DOHH2 (cell line): ENCODE data around the gene FAM149B1.

Experiments
- H3F3A ChIP-seq: fragments of 200-600 bp; sonication (generic), shearing (Covaris generic); 2 replicates; pipeline ENCODE4 v1.6.0; 2016; ENCODE audit warnings: antibody characterized with exemption, mild to moderate bottlenecking; ENCODE audit not compliant: control insufficient read depth, insufficient read depth
- H3K27ac ChIP-seq: fragments of 200-600 bp; sonication (generic); 2 replicates; pipeline ENCODE4 v1.5.1; 2014; ENCODE audit warnings: low read depth, mild to moderate bottlenecking, low read length, moderate library complexity
- H3K27me3 ChIP-seq: fragments of 200-600 bp; sonication (generic); 2 replicates; pipeline ENCODE4 v1.6.1; 2014; ENCODE audit warnings: mild to moderate bottlenecking, low read length, mixed read lengths; ENCODE audit not compliant: control insufficient read depth
- H3K36me3 ChIP-seq: fragments of 200-600 bp; sonication (generic); 2 replicates; pipeline ENCODE4 v1.6.1; 2014; ENCODE audit warnings: mild to moderate bottlenecking, low read length, moderate library complexity, mixed read lengths; ENCODE audit not compliant: control insufficient read depth
- H3K4me1 ChIP-seq: fragments of 200-600 bp; sonication (generic); 2 replicates; pipeline ENCODE4 v1.6.1; 2014; ENCODE audit warnings: mild to moderate bottlenecking, low read length, mixed read lengths; ENCODE audit not compliant: control insufficient read depth
- H3K4me2 ChIP-seq: fragments of 200-600 bp; sonication (generic); 2 replicates; pipeline ENCODE4 v1.6.0; 2014; ENCODE audit warnings: mild to moderate bottlenecking, low read length, moderate library complexity
- H3K4me3 ChIP-seq: fragments of 200-600 bp; sonication (generic); 2 replicates; pipeline ENCODE4 v1.5.1; 2014; ENCODE audit warnings: mild to moderate bottlenecking, low read length, mixed read lengths
- H3K79me2 ChIP-seq: fragments of 200-600 bp; sonication (generic); 2 replicates; pipeline ENCODE4 v1.6.1; 2014; ENCODE audit warnings: mild to moderate bottlenecking, low read length, mixed read lengths; ENCODE audit not compliant: control insufficient read depth
- H3K9me2 ChIP-seq: fragments of 200-600 bp; sonication (generic); replicated peaks from 2 replicates; pipeline ENCODE4 v1.6.1; 2014; ENCODE audit warnings: mild to moderate bottlenecking, low read length, mixed read lengths; ENCODE audit not compliant: control insufficient read depth
- H3K9me3 ChIP-seq: fragments of 200-600 bp; sonication (generic); 2 replicates; pipeline ENCODE4 v1.6.1; 2014; ENCODE audit warnings: antibody characterized with exemption, low read length, mixed read lengths; ENCODE audit not compliant: control insufficient read depth, insufficient read depth
- H4K20me1 ChIP-seq: fragments of 200-600 bp; sonication (generic); 2 replicates; pipeline ENCODE4 v1.6.0; 2014; ENCODE audit warnings: low read depth, mild to moderate bottlenecking, antibody characterized with exemption, low read length, moderate library complexity; ENCODE audit not compliant: control insufficient read depth, insufficient read depth
- CTCF ChIP-seq: fragments of 200-600 bp; sonication (generic); IDR thresholded peaks from one replicate; pipeline ENCODE4 v1.5.1; 2014; ENCODE audit warnings: antibody characterized with exemption, mild to moderate bottlenecking, low read depth, low read length; ENCODE audit not compliant: poor library complexity, severe bottlenecking
- EZH2phosphoT487 ChIP-seq: fragments of 200-600 bp; sonication (generic); IDR thresholded peaks from 2 replicates; pipeline ENCODE4 v1.6.1; 2017; ENCODE audit warnings: borderline replicate concordance, mild to moderate bottlenecking, antibody characterized with exemption, low read length, moderate library complexity, mixed read lengths

The FAM149B1 gene

DNA sequence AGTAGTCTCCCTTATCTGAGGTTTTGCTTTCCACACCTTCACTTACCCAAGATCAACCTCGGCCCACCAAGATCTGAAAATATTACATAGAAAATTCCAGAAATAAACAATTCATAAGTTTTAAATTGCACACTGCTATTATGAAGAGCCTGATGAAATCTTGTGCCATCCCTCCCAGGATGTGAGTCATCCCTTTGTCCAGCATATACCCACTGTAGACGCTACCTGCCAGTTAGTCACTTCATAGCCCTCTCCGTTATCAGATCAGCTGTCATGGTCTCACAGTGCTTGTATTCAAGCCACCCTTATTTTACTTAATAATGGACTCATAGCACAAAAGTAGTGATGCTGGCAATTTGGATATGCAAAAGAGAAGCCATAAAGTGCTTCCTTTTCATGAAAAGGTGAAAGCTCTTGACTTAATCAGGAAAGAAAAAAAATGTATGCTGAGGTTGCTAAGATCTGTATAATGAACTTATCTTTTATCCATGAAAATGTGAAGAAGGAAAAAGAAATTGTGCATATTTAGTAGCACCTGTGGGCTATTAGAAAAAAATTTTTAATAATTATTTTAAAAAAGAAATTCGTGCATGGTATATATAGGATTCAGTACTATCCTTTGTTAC lies 94.3 kb downstream of the FAM149B1 start:
- Histone ChIP-seq H3F3A (no peaks in the 10 kb centered on the region), H3K36me3 (no peaks in the 10 kb centered on the region), H3K79me2 (no peaks in the 10 kb centered on the region), H3K27ac (no peak overlapping the region), H3K4me3 (no peak overlapping the region), H3K9me2 (no peaks in the 10 kb centered on the region), H3K27me3 (peaks cover 8% of the 10 kb centered on the region), H3K4me2 (no peak overlapping the region), H3K4me1 (no peaks in the 10 kb centered on the region), H4K20me1 (no peaks in the 10 kb centered on the region), H3K9me3 (no peaks in the 10 kb centered on the region; the same call in 1 of the 2 replicates)
- TF ChIP-seq EZH2phosphoT487 (no peak), CTCF (no peak)

DNA sequence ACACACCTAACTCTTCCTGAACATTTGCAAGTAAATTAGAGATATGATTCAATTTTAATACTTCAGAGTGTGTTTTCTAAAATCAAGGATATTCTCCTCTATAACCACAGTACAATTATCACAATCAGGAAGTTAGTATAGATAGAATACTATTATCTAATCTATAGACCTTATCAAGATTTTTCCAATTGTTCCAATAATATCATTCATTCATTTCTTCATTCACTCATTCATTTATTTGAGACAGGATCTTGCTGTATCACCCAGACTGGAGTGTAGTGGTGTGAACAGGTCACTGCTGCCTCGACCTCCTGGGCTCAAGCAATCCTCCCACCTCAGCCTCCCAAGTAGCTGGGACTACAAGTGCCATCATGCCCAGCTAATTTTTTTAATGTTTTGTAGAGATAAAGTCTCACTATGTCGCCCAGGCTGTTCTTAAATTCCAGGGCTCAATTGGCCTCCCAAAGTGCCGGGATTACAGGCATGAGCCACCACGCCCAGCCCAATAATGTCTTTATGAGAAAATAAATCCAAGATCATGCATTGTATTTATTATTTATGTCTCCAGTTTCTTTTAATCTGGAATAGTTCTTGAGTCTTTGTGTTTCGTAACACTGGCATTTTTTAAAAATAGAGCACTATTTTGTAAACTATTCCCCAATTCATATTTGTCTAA lies 95.1 kb downstream of the FAM149B1 start:
- Histone ChIP-seq H3K9me3 (no peaks in the 10 kb centered on the region; the same call in 1 of the 2 replicates), H3K36me3 (no peaks in the 10 kb centered on the region), H3K79me2 (no peaks in the 10 kb centered on the region), H3K27me3 (peaks cover 13% of the 10 kb centered on the region), H4K20me1 (no peaks in the 10 kb centered on the region), H3K4me2 (no peak overlapping the region), H3K9me2 (no peaks in the 10 kb centered on the region), H3K27ac (no peak overlapping the region), H3F3A (no peaks in the 10 kb centered on the region), H3K4me3 (no peak overlapping the region), H3K4me1 (no peaks in the 10 kb centered on the region)
- TF ChIP-seq EZH2phosphoT487 (no peak), CTCF (no peak)

- no peaks in the 10 kb centered on the region for H3K79me2 ChIP-seq
- no peak overlapping the region for H3K27ac ChIP-seq
- H4K20me1 ChIP-seq, result no peaks in the 10 kb centered on the region
- no peaks in the 10 kb centered on the region; the same call in 1 of the 2 replicates for H3K9me3 ChIP-seq
- H3F3A ChIP-seq, result no peaks in the 10 kb centered on the region
- H3K4me3 ChIP-seq, result no peak overlapping the region
- H3K36me3 ChIP-seq, result no peaks in the 10 kb centered on the region
- H3K27me3 ChIP-seq, result peaks cover 14% of the 10 kb centered on the region
- H3K9me2 ChIP-seq, result no peaks in the 10 kb centered on the region
- H3K4me2 ChIP-seq, result no peak overlapping the region
- TF ChIP-seq EZH2phosphoT487 (no peak), CTCF (peak; percentile 71)
- H3K4me1 ChIP-seq, result no peaks in the 10 kb centered on the region
These were observed 95.9 kb downstream of the FAM149B1 start for GRCh38 chr10:73263693-73264347.
